Upper lobe of left lung (tissue), 6 donors: ENCODE measurements around the gene MYO5B. TPM values are rescaled to one million over a fixed set of nuclear protein-coding genes. Genes with fewer than 3 reads are reported as not detected.

Experiments
- ATAC-seq, 2 donors: fragments of 200-7000 bp; cut with Tn5 transposase; one replicate each; pipeline ENCODE4 v1.9.1; 2022; ENCODE audit warnings: mild to moderate bottlenecking in 2 of 2, moderate library complexity in 2 of 2; ENCODE audit not compliant: low FRiP score in 2 of 2
- DNase-seq, 2 donors: peaks; one replicate each; pipeline ENCODE4 v3.0.0-alpha.2; 2019 to 2020
- H3K27ac ChIP-seq, 4 donors: fragments of 200-600 bp; sonication (generic); one replicate each; pipeline ENCODE4 v1.5.1; 2016 to 2019
- H3K27me3 ChIP-seq, 4 donors: fragments of 200-600 bp; sonication (generic); one replicate each; pipeline ENCODE4 v1.5.1; 2017 to 2019
- H3K36me3 ChIP-seq, 4 donors: fragments of 200-600 bp; sonication (generic); one replicate each; pipeline ENCODE4 v1.5.1; 2016 to 2019
- H3K4me1 ChIP-seq, 4 donors: fragments of 200-600 bp; sonication (generic); one replicate each; pipeline ENCODE4 v1.5.1; 2018 to 2019
- H3K4me3 ChIP-seq, 4 donors: fragments of 200-600 bp; sonication (generic); one replicate each; pipeline ENCODE4 v1.5.1; 2017 to 2019; ENCODE audit warnings: mild to moderate bottlenecking in 2 of 4, moderate library complexity in 1 of 4
- H3K9me3 ChIP-seq, 4 donors: fragments of 200-600 bp; sonication (generic); one replicate each; pipeline ENCODE4 v1.5.1; 2018 to 2019
- CTCF ChIP-seq, 6 experiments: fragments of 450-650 bp in 4 of 6; fragments of 200-600 bp in 2 of 6; sonication (generic) in 2 of 6; IDR thresholded peaks; one replicate each; pipeline ENCODE4 v1.5.1; 2016 to 2019; ENCODE audit warnings: antibody characterized with exemption in 6 of 6
- EP300 ChIP-seq, 4 donors: sonication (generic); formaldehyde crosslinking; IDR thresholded peaks; one replicate each; pipeline ENCODE4 v1.5.1; 2017; ENCODE audit warnings: antibody characterized with exemption in 4 of 4, control low read depth in 2 of 4
- POLR2A ChIP-seq, 4 donors: fragments of 450-650 bp; IDR thresholded peaks; one replicate each; pipeline ENCODE4 v1.5.1; 2016 to 2017; ENCODE audit warnings: antibody characterized with exemption in 4 of 4, mild to moderate bottlenecking in 2 of 4
- POLR2AphosphoS5 ChIP-seq, 2 donors: sonication (generic); formaldehyde crosslinking; IDR thresholded peaks; one replicate each; pipeline ENCODE4 v1.5.1; 2017; ENCODE audit warnings: antibody characterized with exemption in 2 of 2
- WGBS, 2 donors: methylation state at CpG; one replicate each; pipeline ENCODE4 v1.1.5; 2017 to 2018; 5-methylcytosine and 5-hydroxymethylcytosine counted together
- total RNA-seq, 6 donors: library from RNA; depleted of rRNA in 4 of 6; stranded (reverse); fragments of >200 nt in 4 of 6; gene quantifications; one replicate each; pipeline versions ENCODE4 v1.1.0 to v1.2.1, GENCODE V29; 2016 to 2021
- donor health status: DM: no; HTN: no; CAD: no; lungs with moderate emphysema.
- donor health status: DM: no; HTN: yes; CAD: no; lungs with severe emphysema.

MYO5B gene
- total RNA-seq, 6 donors from 2014 or later: 25.4 to 95.2 (median 49.6) TPM

GRCh38 chr18:50201476-50202018 is 6.6 kb upstream of the MYO5B start:
- Histone ChIP-seq H3K4me1 (peaks cover 0 to 7% (median 3%) of the 10 kb centered on the region in 4 donors), H3K4me3 (no peak overlapping the region), H3K27me3 (no peaks in the 10 kb centered on the region), H3K36me3 (no peaks in the 10 kb centered on the region), H3K9me3 (peaks cover 0 to 2% (median 0%) of the 10 kb centered on the region in 4 donors), H3K27ac (no peak overlapping the region)
- DNase-seq (no peak), ATAC-seq (no peak)
- no peak for TF ChIP-seq POLR2A (IDR thresholded peaks at IDR 0.05)
- no peak for TF ChIP-seq EP300 (IDR thresholded peaks at IDR 0.05)
- 38 to 54% methylated on average over 1 of the region's 1 CpG for WGBS, 2 donors

- ATAC-seq (no peak), DNase-seq (no peak)
- TF ChIP-seq POLR2AphosphoS5 (IDR thresholded peaks at IDR 0.05) (no peak), CTCF (IDR thresholded peaks at IDR 0.05) (no peak), POLR2A (IDR thresholded peaks at IDR 0.05) (no peak), EP300 (IDR thresholded peaks at IDR 0.05) (no peak)
- 75 to 100% methylated on average over 1 of the region's 1 CpG for WGBS, 2 donors
- Histone ChIP-seq H3K4me1 (peaks cover under 1 to 13% (median 3%) of the 10 kb centered on the region in 4 donors), H3K4me3 (no peak overlapping the region), H3K27ac (no peak overlapping the region), H3K9me3 (peaks cover 0 to 2% (median 0%) of the 10 kb centered on the region in 4 donors), H3K27me3 (peaks cover 0 to 3% (median 0%) of the 10 kb centered on the region in 4 donors), H3K36me3 (no peaks in the 10 kb centered on the region)
These were observed 5.0 kb upstream of the MYO5B start for GRCh38 chr18:50199921-50200320.

DNA sequence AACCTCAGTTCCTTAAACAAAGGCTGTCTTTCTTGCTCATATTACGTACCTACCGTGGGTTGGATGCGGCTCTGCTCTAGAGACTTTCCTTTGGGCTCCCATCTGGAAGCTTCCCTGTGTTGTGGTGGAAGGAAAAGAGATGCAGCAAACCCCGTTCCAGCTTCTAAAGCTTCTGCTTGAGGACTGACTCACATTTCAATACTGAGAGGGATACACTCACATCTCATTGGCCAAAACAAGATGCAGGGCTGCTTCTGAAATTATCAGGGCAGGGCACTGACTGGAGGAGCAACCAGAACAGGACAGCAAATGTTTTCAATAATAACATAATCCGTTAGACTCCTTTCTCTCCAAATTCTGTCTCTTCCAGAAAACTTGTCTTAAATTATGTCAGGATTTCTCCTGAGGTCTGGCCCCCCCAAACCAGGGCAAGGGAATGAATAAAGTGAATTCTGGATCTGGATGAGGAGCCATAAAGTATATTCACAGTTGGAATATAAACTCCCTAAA is 4.5 kb upstream of the MYO5B start:
- peaks cover 0 to 8% (median 5%) of the 10 kb centered on the region in 4 donors for H3K27me3 ChIP-seq
- H3K4me1 ChIP-seq: peaks cover 5 to 18% (median 6%) of the 10 kb centered on the region in 4 donors
- H3K9me3 ChIP-seq: peaks cover 0 to 2% (median 0%) of the 10 kb centered on the region in 4 donors

GRCh38 chr18:50196261-50196660 is 1.3 kb upstream of the MYO5B start:
- peaks cover 0 to 22% (median 15%) of the 10 kb centered on the region in 4 donors for H3K27me3 ChIP-seq

More for the DNA sequence above, 4.5 kb upstream of the MYO5B start:
- no peak for ATAC-seq
- H3K4me3 ChIP-seq: no peak overlapping the region
- DNase-seq: no peak
- H3K27ac ChIP-seq: no peak overlapping the region
- TF ChIP-seq POLR2AphosphoS5 (IDR thresholded peaks at IDR 0.05): no peak
- TF ChIP-seq POLR2A (IDR thresholded peaks at IDR 0.05): no peak
- TF ChIP-seq CTCF (IDR thresholded peaks at IDR 0.05): no peak
- TF ChIP-seq EP300 (IDR thresholded peaks at IDR 0.05): no peak
- H3K36me3 ChIP-seq: no peaks in the 10 kb centered on the region
- WGBS, 2 donors: 75 to 92% methylated on average over 5 of the region's 5 CpGs

More at GRCh38 chr18:50196261-50196660, 1.3 kb upstream of the MYO5B start:
- WGBS, 2 donors: 85 to 89% methylated on average over 3 of the region's 3 CpGs
- H3K27ac ChIP-seq: no peak overlapping the region
- ATAC-seq (no peak), DNase-seq (no peak)
- peaks cover 6 to 26% (median 7%) of the 10 kb centered on the region in 4 donors for H3K4me1 ChIP-seq
- no peaks in the 10 kb centered on the region for H3K36me3 ChIP-seq
- no peak for TF ChIP-seq CTCF (IDR thresholded peaks at IDR 0.05)
- TF ChIP-seq POLR2A (IDR thresholded peaks at IDR 0.05): no peak
- TF ChIP-seq POLR2AphosphoS5 (IDR thresholded peaks at IDR 0.05): no peak
- no peak for TF ChIP-seq EP300 (IDR thresholded peaks at IDR 0.05)
- H3K4me3 ChIP-seq: no peak overlapping the region
- H3K9me3 ChIP-seq: peaks cover 0 to 2% (median 0%) of the 10 kb centered on the region in 4 donors
